Epithelial cell of proximal tubule (primary cell): Measurements from ENCODE around the gene RSRP1. TPM values are rescaled to one million over a fixed set of nuclear protein-coding genes. Genes with fewer than 3 reads are reported as not detected.

Experiments used
- DNase-seq: peaks from one replicate; pipeline ENCODE4 v3.0.0-alpha.2; 2011; ENCODE audit warnings: low read depth
- H3K4me3 ChIP-seq: 2 replicates; pipeline ENCODE4 v1.5.1; 2011; ENCODE audit warnings: low read depth, mild to moderate bottlenecking, low read length
- CTCF ChIP-seq: conservative IDR thresholded peaks from 2 replicates; pipeline ENCODE4 v1.5.1; 2012; ENCODE audit warnings: low read depth, mild to moderate bottlenecking, low read length
- total RNA-seq: library from RNA; depleted of rRNA; stranded (reverse); fragments of >200 nt; gene quantifications from 2 replicates; pipeline ENCODE4 v1.2.3, GENCODE V29; 2015

Gene RSRP1
- total RNA-seq, 1 donor from 2014 or later = 52.5 TPM

GRCh38 chr1:25220666-25221065 is 26.6 kb downstream of the RSRP1 start:
- TF ChIP-seq CTCF = no peak
- no peak overlapping the region for H3K4me3 ChIP-seq
- no peak for DNase-seq

- TF ChIP-seq CTCF = no peak
- no peak for DNase-seq
- H3K4me3 ChIP-seq = no peak overlapping the region
These were observed 27.5 kb downstream of the RSRP1 start for GRCh38 chr1:25219661-25220251.

- no peak for TF ChIP-seq CTCF
- no peak for DNase-seq
- H3K4me3 ChIP-seq = no peak overlapping the region
These were observed 29.5 kb downstream of the RSRP1 start for GRCh38 chr1:25217598-25218232.

GRCh38 chr1:25217015-25217414 is 30.2 kb downstream of the RSRP1 start:
- no peak for DNase-seq

GRCh38 chr1:25216123-25216522 is 31.1 kb downstream of the RSRP1 start:
- no peak for TF ChIP-seq CTCF
- no peak overlapping the region for H3K4me3 ChIP-seq
- DNase-seq = no peak

More at GRCh38 chr1:25217015-25217414, 30.2 kb downstream of the RSRP1 start:
- no peak for TF ChIP-seq CTCF
- no peak overlapping the region for H3K4me3 ChIP-seq

- TF ChIP-seq CTCF = no peak
- H3K4me3 ChIP-seq = no peak overlapping the region
- DNase-seq = no peak
These were observed 34.5 kb downstream of the RSRP1 start for GRCh38 chr1:25212725-25213124.

GRCh38 chr1:25210728-25211127 is 36.5 kb downstream of the RSRP1 start:
- H3K4me3 ChIP-seq = no peak overlapping the region
- TF ChIP-seq CTCF = no peak
- no peak for DNase-seq
